ENCODE measurements around the gene CLCN7. TPM values are rescaled to one million over a fixed set of nuclear protein-coding genes. Genes with fewer than 3 reads are reported as not detected.
"Not testable (repeated sequence)": the region's sequence is repeated elsewhere in the genome, so short reads cannot be mapped to it uniquely, and the experiment has no call there.

Gene CLCN7
- polyA plus RNA-seq, 1 donor: 33.0 TPM

- no peak for DNase-seq (ENCODE audit: low read depth)
Observed at GRCh38 chr16:1446296-1447080, 28.3 kb downstream of the CLCN7 start.

- no peak for DNase-seq (ENCODE audit: low read depth)
Observed at GRCh38 chr16:1445518-1446203, 29.2 kb downstream of the CLCN7 start.

- DNase-seq (ENCODE audit: low read depth): no peak
Observed at GRCh38 chr16:1444730-1445517, 29.9 kb downstream of the CLCN7 start.

GRCh38 chr16:1443980-1444729 is 30.7 kb downstream of the CLCN7 start, which contains the start of gene CCDC154:
TSS of gene CCDC154 (minus strand) at chr16:1444556. CDS start at chr16:1444322, 234 bp downstream.
- no peak for DNase-seq (ENCODE audit: low read depth)

- no peak for DNase-seq (ENCODE audit: low read depth)
Observed at GRCh38 chr16:1443403-1443973, 31.3 kb downstream of the CLCN7 start.

GRCh38 chr16:1442697-1443096 is 32.1 kb downstream of the CLCN7 start:
- no peak for DNase-seq (ENCODE audit: low read depth)

GRCh38 chr16:1441391-1441829 is 33.4 kb downstream of the CLCN7 start:
- no peak for DNase-seq (ENCODE audit: low read depth)

- not testable (repeated sequence) for DNase-seq (ENCODE audit: low read depth)
Observed at GRCh38 chr16:1439699-1440074, 35.1 kb downstream of the CLCN7 start.

- DNase-seq (ENCODE audit: low read depth): no peak
Observed at GRCh38 chr16:1439058-1439698, 35.6 kb downstream of the CLCN7 start.

GRCh38 chr16:1438229-1439057 is 36.4 kb downstream of the CLCN7 start:
- no peak for DNase-seq (ENCODE audit: low read depth)

GRCh38 chr16:1437606-1438005 is 37.2 kb downstream of the CLCN7 start:
- DNase-seq (ENCODE audit: low read depth): no peak

- DNase-seq (ENCODE audit: low read depth): no peak
Observed at GRCh38 chr16:1436731-1437355, 38.0 kb downstream of the CLCN7 start.

- DNase-seq (ENCODE audit: low read depth): no peak
Observed at GRCh38 chr16:1435921-1436697, 38.7 kb downstream of the CLCN7 start.

GRCh38 chr16:1434644-1435592 is 39.9 kb downstream of the CLCN7 start:
- no peak for DNase-seq (ENCODE audit: low read depth)

GRCh38 chr16:1433756-1434155 is 41.1 kb downstream of the CLCN7 start:
- DNase-seq (ENCODE audit: low read depth): no peak

- no peak for DNase-seq (ENCODE audit: low read depth)
Observed at GRCh38 chr16:1433263-1433560, 41.6 kb downstream of the CLCN7 start.

Measured in forelimb muscle (tissue), 1 donor.